Stimulated activated naive CD4-positive, alpha-beta T cell (primary cell): ENCODE measurements around the gene CTDSP1.
A peak's percentile ranks its signal among the peaks of the same experiment; 100 is the strongest.

Experiments
- DNase-seq, 6 experiments: peaks; one replicate each; lab custom pipeline; 2025; lab: John Stamatoyannopoulos, UW

CTDSP1 gene

DNA sequence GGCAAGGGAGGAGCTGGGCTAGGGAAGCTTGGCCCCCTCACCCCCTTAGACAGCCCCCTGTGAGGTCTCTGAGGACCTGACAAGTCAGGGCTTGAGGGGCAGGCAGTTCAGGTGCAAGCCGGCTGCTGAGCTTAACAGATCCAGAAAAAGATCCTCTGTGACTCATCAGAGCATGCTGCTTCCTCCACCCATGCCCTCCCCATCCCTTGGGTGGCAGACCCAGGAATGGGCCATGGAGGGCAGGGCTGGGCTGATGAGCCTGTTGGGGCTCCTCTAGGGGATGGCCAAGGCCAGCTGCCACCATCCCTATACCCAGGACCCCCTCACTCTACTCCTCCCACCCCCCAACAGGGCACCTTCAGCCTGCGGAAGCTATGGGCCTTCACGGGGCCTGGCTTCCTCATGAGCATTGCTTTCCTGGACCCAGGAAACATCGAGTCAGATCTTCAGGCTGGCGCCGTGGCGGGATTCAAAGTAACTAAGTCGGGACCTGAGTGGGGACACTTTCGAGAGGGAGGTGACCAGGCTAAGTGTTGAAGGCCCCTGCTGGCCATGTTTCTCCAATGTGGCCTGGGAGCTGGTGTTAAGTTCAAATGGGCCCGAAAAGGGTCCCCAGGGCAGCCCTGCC is 15.7 kb upstream of the CTDSP1 start:
- DNase-seq, result no peak

DNA sequence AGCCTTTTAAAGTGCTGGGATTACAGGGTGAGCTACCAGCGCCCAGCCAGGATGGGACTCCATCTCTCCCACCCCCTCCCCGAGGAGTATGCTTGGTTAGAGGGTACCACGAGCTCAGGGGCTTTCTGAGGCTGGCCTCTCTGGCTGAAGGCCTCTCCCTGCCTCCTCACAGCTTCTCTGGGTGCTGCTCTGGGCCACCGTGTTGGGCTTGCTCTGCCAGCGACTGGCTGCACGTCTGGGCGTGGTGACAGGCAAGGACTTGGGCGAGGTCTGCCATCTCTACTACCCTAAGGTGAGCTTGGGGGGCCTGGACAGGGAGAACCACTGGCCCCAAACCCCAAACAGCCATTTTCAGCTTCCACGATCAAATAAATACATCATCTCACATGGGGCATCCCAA is 14.7 kb upstream of the CTDSP1 start:
- DNase-seq, result no peak

DNA sequence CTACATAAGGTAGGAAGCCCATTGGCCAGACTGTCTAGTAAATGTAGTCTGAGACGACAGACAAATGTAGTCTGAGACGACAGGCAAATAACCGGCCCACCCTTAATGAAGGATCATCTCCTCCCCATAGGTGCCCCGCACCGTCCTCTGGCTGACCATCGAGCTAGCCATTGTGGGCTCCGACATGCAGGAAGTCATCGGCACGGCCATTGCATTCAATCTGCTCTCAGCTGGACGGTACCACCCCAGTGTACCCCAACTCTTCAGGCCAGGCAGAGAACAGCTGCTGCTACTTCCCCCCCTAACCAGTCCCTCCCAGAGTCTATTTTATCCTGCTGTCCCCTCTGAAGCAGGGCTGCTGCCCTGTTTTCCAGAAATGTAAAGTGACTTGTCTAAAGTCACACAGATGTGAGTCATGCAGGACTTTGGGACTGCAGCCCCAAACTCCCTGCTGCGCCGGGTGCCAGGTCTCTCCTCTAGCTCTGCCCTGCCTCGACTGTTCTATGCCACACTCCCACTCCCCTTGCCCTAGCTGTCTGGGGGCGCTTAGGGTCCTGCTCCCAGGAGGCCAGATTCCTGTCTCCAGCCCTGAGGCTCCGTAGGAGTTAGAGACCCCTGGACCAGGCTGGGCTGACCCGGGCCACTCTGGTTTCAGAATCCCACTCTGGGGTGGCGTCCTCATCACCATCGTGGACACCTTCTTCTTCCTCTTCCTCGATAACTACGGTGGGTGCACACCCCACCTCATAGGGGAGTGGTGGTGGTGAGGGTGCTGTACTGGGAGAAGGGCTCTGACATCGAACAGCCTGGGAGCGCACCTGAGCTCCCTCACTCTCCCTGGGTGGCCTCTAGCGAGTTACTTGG is 12.9 kb upstream of the CTDSP1 start:
- DNase-seq, result no peak

DNA sequence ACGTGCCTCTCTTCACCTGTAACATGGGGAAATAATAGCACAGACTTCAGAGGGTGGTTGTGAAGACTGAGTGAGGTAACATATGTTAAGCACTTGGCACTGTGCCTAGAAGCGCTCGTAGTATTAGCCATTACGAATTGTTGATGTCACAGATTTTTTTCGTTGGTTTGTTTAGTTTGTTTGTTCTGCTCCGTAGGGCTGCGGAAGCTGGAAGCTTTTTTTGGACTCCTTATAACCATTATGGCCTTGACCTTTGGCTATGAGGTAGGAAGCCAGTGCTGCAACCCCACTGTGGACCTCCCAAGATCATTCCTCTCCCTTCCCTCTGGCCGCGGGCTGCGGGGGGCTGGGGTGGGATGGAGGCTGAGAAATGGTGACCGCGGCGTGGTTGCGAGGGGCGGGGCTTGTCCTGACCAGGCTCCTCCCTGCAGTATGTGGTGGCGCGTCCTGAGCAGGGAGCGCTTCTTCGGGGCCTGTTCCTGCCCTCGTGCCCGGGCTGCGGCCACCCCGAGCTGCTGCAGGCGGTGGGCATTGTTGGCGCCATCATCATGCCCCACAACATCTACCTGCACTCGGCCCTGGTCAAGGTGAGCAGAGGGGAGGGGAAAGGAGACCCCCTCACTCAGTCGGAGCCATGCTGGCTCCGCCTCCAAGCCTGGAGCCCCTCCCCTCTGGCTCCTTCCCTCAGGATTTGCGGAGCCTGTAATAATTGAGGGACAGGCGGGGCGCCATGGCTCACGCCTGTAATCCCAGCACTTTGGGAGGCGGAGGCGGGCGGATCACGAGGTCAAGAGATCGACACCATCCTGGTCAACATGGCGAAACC is 12.1 kb upstream of the CTDSP1 start:
- peak in 4 of 6 experiments; percentile 18 to 44 (median 33) for DNase-seq

DNA sequence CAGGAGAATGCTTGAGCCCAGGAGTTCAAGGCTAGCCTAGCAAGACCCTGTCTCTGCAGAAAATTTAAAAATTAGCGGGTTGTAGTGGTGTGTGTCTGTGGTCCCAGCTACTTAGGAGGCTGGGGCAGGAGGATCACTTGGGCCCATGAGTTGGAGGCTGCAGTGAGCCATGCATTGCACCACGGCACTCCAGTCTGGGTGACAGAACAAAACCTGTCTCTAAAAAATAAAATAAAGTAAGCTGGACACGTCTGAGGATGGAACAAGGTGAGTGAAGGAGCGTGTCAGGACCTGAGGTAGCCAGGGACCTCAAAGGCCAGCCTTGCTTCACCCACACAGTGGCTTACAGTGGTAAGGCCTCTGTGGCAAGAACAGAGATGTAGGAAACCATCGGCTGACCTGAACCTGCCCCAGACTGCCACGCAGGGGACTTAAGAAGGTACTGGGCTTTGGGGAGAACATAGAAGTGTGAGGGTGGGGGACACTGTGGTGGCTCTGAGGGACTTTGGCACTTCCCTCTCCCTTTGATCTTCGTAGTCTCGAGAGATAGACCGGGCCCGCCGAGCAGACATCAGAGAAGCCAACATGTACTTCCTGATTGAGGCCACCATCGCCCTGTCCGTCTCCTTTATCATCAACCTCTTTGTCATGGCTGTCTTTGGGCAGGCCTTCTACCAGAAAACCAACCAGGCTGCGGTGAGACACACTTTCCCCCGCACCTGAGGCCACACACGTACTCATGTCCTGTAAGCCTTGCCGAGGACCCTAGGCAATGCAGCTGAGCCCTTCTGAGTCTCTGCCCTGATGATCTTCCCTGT is 10.1 kb upstream of the CTDSP1 start:
- no peak for DNase-seq

DNA sequence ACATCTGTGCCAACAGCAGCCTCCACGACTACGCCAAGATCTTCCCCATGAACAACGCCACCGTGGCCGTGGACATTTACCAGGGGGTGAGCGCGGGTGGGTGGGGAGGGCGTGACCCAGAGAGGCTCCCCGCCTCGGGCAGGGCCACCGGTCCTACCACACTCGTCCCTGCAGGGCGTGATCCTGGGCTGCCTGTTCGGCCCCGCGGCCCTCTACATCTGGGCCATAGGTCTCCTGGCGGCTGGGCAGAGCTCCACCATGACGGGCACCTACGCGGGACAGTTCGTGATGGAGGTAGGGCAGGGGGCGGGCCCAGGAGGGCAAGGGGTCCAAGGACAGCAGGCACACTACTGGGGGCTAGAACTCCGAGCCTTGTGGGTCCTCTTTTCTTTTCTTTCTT is 8.5 kb upstream of the CTDSP1 start:
- DNase-seq, result no peak

DNA sequence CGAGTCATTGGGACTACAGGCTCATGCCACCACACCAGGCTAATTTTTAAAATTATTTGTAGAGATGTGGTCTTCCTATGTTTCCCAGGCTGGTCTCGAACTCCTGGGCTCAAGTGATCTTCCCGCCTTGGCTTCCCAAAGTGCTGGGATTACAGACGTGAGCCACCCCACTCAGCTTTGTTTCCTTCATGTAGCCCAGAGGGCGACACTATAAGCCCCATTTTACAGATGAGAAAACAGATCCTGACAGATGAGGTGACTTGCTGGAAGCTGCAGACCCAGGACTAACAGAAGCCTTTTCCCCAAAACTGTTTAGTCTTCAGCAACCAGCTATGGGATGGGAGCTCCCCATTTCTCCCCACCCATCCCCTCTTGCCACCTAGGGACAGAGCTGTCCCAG is 7.2 kb upstream of the CTDSP1 start:
- DNase-seq, result no peak

DNA sequence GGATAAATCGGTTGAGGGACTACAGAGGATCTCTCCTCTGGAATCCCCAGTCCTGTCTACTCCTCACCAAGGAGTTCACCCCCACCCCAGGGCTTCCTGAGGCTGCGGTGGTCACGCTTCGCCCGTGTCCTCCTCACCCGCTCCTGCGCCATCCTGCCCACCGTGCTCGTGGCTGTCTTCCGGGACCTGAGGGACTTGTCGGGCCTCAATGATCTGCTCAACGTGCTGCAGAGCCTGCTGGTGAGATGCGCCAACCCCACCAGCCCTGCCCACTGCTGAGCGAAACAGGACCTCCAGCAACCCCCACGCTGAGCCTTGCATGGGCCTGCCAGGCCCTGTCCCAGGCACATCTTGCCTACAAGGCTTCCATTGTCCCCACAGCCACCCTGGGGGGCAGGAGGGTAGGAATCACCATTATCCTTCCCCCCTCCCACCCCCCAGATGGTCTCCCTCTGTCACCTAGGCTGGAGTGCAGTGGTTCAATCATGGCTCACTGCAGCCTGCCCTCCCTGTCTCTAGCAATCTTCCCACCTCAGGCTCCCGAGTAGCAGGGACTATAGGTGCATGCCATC is 6.7 kb upstream of the CTDSP1 start:
- DNase-seq, result no peak

DNA sequence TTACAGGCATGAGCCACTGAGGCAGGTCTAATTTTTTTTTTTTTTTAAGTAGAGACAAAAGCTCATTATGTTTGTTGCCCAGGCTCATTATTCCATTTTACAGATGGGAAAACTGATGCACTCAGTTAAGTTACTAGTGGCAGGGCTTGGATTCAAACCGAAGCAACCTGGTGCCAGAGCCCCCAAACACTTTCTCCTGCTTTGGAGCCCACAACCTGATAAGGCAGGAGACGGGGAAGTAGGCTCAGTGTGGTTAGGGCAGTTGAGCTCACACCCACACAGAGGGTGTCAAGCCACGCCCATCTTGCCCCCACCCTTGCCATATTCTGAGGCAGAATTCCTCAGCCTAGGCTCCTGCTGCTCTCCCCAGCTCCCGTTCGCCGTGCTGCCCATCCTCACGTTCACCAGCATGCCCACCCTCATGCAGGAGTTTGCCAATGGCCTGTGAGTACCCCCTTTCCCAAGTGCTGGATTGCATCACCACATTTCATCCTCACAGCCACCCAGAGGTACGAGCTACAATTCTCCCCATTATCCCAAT is 5.8 kb upstream of the CTDSP1 start:
- DNase-seq, result no peak

DNA sequence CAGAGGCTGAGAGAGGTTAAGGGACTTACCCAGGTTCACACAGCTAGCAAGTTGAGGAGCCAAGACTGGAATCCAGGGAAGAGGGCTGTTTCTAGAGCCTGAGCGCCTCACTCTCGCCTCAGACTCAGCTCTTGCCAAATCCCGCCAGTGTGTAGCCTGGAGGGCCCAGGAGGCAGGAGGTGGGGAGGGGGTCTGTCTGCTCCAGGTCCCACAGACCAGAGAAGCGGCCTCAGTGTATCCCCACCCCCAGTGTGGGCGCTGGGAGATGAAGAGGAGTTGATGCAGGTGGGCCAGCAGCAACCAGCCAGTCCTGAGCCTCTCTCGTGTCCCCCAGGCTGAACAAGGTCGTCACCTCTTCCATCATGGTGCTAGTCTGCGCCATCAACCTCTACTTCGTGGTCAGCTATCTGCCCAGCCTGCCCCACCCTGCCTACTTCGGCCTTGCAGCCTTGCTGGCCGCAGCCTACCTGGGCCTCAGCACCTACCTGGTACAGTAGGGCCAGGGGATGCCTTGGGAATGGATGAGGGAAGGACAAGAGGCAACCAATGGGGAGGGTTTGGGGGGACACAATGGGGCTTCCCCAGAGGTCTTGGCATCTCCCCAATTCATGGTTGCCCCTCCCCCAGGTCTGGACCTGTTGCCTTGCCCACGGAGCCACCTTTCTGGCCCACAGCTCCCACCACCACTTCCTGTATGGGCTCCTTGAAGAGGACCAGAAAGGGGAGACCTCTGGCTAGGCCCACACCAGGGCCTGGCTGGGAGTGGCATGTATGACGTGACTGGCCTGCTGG is 5.2 kb upstream of the CTDSP1 start:
- DNase-seq, result no peak

DNA sequence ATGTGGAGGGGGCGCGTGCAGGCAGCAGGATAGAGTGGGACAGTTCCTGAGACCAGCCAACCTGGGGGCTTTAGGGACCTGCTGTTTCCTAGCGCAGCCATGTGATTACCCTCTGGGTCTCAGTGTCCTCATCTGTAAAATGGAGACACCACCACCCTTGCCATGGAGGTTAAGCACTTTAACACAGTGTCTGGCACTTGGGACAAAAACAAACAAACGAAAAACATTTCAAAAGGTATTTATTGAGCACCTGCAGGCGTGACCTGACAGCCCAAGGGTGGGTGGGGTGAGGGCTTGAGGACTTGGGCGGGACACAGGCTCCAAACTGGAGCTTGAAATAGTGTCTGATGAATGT is 4.6 kb upstream of the CTDSP1 start:
- no peak for DNase-seq

DNA sequence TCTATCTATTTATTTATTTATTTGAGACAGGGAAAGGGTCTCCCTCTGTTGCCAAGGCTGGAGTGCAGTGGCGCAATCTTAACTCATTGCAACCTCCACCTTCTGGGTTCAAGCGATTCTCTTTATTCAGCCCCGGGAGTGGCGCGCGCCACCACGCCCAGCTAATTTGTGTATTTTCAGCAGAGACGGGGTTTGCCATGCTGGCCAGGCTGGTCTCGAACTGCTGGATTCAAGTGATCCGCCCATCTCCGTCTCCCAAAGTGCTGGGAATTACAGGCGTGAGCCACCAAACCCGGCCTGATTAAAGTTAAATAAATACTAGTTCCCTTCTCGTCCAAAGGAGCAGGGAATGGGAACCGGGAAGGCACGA is 4.2 kb upstream of the CTDSP1 start:
- DNase-seq, result no peak

DNA sequence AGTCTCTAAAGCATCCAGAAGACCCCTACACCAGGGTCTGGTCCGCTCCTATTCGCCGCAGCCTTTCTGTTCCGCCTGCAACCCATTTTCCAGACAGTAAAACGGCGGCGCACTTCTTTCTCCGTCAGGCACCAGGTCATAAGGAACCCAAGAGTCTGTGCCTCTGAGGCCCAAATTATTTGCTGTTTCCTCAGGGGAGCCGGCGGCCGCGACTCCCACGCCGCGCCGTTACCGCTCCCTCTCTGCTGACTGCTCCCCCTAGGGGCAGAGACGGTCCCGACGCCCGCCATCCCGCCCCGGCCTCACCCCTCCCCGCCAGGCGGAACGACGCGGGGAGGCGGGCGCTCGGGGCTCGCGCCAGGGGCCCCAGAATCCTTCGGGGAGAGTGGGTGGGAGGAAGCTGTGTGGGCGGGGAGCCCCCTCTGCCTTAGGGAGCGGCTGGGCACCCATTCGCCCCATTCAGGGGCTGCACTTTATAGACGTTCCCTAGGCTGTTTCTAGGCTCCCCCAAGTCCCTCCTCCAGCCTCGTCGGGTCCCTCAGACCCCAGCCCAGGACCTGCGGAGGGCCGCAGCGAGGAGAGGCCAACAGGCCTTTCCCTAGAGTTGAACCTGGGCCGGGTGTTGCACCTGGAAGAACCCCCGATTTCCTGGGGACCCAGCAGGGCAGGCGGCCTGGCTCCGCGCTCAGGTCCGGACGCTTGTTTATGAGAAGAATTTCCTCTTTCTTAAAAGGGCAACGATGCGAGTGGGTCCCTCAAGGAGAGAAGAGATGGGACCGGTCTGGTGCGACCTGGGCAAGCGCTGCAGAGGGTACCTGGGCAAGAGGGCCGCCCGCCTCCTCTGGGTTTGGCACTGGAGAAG is 3.6 kb upstream of the CTDSP1 start:
- peak; percentile 92 to 99 (median 94) for DNase-seq

DNA sequence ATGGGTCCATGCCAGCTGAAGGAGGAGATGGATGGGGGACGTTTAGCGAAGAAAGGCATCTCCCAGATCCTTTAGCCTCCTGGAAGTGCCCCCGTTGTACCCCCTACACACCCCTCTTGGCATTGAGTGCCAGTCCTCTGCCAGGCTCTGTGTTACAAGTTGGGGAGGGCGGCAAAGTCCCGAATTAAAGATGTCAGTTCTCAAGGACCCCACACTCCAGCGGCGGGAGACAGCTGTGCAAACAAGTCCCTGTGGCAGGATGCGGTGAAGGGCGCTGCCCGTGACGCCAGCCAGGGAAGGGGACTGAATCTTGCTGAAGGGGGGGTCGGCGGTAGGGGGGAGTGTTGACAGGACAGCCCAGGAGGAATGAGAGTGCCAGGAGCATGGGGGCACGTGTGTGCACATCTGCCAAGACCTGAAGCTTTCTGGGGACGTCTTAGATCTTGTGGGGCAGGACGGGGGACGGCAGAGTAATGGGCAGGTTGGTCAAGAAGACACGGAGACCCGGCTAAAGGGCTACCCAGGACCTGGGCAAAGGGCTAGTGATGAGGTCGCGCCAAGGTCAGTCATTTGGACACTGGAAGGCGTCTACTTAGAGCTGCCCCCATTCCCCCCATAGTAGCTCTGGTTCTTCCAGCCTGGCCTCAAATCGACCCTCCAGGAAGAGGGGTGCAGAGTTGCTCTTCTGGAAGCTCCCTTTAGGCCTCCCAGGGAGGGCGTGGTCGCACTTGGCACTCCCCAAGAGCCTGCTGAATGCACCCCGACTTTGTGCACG is 2.8 kb upstream of the CTDSP1 start:
- DNase-seq, result peak; percentile 53 to 92 (median 78)

DNA sequence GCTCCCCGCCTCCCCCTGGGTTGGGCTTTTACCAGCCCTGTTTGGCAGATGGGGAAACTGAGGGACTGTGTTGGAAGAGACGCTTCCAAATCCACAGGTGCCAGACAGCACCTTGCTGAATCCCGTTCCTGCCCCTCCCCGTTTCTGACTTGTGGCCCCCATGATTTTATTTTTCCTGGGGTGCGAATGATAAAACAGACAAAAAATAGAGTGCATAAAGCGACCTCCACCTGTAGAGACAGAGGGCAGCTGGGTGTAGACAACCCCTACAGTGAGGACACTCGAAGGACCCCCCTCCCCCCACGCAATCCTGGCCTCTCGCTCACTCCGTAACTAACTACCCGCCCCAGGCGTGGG is 2.2 kb upstream of the CTDSP1 start:
- peak in 1 of 6 experiments; percentile 54 for DNase-seq

DNA sequence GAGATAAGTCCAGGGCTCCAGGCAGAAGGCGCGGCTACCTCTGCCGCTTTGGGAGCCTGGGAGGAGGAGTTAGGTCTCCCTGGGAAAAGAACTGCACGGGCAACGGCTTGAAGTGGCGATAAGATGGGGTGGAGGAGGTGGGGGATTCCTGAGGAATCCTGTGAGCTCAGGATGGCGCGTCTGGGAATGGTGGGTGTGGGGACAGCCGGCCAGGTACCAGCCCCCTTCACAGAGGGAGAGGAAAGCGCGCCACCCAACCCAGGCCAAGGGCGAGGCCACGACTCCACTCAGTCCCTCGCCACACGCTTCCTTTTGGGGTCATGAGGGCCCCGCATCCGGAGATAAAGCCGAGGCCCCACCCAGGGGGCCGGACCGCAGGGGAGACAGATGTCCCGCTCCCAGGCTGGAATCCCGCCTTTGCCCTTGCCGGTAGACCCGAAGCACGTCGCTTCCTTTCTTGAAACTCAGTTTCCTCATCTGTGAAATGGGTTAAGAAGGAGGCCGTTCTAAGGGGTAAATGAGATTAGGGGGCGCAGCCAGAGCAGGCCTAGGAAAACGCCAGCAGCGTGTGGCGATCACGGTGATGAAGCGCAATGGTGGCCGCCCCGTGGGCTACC is 1.7 kb upstream of the CTDSP1 start:
- peak in 4 of 6 experiments; percentile 30 to 72 (median 49) for DNase-seq

DNA sequence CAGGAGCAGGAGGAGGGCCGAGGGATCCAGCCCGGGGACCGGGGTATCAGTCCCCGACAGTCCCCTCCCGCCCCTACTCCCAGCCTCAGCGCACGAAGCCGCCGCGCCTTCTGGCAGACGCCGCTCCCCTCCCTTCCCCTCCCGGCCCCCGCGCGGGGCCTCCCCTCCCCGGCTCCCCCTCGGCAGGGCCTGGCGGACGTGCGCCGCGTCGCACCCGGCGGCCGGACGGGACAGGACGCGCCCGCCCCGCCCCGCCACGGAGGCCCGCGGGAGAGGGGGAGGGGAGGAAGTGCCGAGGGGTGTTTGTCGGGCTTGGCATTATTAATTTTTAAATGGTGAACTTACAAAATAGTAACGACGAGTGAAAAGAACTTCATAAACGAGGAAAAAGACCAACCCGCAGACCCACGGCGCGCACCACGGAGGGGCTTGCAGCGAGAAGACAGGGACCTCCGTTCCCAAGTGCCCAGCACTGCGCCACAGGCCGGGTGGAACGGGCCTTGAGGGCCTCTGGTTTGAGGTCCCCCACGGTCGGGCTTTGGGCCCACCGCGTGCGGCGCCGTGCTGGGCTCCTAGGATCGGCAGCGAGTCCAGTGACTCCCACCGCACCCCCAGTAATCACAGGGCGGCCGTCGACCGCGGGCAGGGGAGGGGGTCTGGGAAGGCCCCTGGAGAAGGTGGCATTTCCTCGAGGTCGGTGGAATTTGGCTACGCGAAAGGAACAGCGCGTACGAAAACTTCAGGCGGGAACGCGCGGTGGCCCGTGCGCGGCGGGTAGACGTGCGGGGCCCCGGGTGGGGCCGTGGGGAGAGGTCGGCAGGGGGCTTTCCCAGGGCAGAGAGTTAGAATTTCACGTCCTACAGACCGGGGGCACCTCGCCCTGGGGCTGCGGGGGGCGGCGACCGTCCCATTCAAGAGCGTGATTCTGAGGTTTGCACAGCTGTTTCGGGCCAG is 954 bp upstream of the CTDSP1 start:
- DNase-seq, result peak; percentile 51 to 82 (median 70)
